ENCODE measurements around the gene NADK.

The NADK gene, protein sequence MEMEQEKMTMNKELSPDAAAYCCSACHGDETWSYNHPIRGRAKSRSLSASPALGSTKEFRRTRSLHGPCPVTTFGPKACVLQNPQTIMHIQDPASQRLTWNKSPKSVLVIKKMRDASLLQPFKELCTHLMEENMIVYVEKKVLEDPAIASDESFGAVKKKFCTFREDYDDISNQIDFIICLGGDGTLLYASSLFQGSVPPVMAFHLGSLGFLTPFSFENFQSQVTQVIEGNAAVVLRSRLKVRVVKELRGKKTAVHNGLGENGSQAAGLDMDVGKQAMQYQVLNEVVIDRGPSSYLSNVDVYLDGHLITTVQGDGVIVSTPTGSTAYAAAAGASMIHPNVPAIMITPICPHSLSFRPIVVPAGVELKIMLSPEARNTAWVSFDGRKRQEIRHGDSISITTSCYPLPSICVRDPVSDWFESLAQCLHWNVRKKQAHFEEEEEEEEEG

DNA sequence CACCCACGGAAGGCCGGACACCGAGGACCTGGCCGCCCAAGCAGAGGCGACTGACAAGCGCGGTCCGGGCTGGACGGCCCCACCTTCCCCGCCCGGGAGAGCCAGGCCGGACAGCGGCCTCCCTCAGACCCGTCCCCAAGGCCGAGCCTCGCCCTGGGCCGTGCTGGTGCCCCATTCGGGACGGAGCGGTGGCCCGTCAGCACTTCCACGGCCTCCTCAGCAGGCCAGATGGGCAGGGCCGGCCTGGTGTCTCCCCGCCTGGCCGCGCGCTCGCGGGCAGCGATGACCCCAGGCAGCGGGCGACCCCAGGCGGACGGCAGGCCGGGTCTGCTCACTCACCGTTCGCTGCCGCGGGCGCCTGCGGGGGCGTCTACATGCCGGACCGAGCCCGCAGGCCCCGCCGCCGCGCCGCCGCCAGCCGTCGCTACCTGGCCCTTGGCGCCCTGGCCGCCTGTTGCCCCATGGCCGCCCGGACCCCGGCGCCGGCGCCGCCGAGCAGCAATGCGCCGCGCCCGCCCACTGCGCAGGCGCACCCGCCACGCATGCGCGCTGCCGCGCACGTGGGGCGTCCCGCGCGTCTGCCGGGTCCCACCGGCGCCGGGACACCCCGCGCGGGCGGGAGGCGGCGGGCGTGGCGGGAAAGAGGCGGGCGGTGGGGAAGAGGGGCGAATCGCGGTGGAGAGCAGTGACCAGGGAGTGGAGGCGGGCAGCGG, at the start of gene NADK:
NADK (minus strand) TSS at position 521 of the 713 bp plus-strand sequence. CDS start 13,064 bp downstream, outside the sequence.
- DNase-seq, result peak; percentile 73

DNA sequence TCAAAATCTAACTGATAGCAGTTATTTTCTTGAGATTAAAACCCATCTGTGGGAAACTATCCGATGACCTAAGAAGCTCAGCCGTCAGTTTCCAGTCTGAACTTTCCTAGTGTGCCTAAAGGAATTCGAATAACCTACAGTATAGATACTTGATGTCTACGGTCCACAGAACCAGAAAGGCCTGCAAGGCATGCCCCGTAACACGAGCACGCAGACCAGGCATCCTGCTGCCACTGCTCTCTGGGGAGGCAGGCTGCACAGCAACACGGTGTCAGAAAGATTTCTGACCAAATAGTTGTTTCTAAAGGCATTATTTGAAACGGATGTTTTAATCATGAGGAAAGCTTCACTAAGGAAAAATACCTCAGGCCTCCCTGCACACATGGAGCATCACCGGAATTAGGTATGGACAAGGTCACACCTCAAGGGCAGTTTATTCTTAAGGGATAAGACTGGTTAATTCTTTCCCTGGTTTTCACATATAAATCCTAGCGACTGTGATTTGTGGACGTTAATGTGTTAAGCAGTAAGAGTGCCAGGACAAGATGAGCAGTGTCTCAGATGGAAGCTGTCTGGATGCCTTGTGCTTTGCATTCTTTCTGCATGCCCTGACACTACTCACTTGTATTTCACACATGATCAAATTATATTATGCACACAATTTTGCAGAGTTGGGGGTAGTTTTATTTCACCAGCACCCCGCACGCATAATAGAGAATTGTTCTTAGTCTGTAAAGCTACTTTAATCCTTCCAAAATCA, 49.0 kb upstream of the NADK start:
- no peak for DNase-seq

DNA sequence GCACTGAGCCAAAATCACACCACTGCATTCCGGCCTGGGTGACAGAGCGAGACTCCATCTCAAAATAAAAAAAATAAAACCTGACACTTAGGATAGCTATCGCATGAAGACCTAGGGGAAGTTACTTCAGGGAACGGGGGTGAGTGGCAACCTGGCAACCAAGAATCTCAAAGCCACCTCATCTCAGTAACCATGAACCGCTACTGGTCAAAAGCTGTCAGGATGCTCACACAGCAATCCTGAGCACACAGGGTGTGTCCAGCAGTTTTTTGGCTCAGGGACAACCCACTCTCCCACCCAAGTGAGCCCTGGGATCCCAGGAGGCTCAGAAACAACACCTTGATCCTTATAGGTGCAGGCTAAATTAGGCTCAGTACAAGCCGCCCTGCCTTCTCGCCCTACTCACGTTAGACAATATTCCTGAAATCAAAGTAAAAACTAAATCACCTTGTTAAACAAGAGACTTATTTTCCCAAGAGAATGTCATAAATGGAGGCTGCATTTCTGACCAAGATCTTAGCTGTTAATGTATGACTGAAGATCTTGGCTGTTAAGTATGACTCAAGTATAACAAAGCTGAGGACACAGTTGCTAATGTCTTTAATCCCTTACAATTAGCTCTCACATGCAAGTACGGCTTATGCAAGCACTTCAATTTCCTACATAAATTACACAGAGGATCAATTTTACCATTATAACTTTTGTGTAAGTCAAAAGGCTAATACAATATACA, 48.3 kb upstream of the NADK start:
- DNase-seq, result no peak

DNA sequence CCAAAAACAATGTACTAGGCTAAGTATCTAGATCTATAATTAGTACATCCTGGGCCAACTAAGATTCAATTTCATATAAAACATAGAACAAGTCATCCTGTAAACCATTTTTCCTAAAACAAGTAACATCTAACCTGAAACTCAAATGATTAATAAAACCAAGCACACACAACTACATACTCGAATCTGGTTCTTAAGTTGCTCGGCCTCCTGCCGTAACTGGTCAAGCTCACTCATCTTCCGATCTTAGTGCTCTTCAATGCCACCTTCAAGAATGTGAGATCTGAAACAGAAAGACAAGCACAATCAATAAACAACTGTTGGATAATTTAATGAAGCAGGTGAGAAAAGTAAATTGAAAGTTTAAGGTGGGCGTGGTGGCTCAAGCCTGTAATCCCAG, 46.9 kb upstream of the NADK start:
- DNase-seq, result no peak

DNA sequence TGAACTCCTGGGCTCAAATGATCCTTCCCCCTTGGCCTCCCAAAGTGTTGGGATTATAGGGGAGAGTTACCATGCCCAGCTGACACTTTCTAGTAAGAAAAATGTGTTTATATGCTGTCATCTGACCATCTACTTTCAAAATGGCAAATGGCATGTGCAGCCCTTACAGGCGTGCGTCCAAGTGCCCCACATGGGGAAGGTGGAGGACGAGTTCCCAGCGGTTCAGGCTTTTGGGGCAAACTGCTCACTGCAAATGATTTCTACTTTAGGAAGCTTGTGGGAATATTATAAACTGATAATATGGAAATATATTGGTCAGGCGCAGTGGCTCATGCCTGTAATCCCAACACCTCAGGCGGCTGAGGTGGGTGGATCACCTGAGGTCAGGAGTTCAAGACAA, 41.5 kb upstream of the NADK start:
- DNase-seq, result no peak

DNA sequence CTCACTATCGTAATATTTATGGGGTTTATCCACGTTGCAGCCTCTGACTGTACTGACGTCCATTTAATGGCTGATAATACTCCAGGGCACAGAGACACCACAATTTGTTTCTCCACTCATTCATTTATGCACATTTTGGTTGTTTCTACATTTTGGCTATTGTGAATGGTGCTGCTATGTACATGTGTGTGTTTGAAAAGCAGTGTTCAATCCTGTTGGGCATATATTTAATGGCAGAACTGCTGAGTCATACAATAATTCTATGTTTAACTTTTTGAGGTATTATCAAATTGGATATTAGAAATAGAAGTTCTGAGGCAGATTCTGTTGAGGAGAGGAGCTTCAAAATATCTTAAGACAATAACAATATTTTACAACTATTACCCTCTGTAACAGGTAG, 39.0 kb upstream of the NADK start:
- DNase-seq, result no peak

DNA sequence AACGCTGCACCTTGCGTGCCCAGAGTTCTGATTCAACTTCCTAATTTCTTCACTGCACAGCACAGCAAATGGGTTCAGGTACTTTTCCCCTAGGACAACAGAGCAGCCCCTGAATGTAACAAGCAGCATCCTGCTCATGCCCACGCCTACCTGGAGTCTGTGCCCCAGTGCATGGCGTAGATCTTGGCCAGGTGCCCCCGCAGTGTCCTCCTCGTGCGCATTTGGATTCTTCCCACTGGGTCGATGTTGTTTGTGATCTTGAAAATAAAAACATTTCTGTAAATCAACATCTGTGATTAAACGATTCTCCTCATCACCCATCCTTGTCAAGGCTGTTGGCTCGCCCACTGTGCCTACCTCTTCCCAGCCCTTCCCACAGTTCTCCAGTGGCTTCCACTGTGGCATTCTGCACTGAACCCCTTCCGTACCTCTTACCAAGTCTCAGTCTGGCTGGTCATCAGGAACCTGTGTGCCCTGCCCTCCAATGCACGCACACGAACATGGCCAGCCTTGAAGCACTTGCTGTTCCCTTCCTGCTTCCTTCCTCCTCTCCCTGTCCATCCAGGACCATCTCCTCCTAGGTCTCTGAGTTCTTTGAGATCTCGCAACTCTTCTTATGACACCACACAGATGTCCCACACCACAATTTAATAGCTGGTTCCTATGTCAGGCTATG, 37.5 kb upstream of the NADK start:
- no peak for DNase-seq

DNA sequence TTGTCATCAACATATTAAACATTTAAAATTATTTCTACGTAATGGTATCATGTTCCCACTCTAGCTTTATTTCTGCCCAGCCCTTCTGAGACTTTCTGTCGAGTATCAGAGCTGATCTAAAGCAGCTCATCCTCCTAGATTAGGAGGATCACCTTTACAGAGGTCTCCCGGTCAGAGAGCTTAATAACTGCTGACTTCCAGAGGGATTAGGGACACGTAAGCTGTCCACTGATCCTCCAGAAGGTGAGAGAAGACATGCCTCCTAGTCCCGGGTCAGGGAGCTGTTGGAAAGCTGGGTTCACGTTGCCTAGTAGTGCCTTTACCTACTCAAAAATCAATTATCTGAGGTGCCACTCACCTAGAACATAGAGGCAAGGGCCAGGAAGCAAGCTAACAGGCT, 31.2 kb upstream of the NADK start:
- DNase-seq, result no peak

DNA sequence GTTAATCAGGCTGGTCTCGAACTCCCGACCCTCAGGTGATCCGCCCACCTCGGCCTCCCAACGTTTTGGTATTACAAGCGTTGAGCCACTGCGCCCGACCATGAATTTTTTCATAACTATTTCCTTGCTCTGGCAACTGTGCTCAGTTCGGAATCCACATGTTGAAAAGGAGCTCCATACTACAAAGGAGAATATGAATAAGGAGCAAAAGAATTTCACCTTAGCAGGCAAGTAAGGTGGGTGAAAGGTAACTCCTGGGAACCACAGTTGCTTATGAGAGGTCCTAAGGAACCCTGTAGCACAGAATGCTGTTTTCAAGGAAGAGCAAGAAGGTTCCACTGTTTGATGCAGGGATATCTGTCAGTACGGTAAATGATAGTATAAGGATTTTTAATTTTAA, 29.9 kb upstream of the NADK start:
- DNase-seq, result no peak

DNA sequence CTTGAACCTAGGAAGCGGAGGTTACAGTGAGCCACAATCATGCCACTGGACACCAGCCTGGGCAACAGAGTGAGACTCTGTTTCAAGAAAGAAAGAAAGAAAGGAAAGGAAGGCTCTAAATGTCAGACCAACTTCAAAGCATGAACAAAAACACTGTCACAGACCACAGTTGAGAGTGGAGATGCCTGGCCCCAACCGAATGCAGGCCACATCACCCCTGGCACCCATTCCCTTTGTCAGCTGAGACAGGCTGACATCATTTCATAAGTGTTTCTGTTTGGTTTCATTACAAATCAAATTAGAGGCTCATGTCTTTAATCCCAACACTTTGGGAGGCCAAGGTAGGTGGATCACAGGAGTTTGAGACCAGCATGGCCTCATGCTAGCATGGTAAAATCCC, 28.6 kb upstream of the NADK start:
- no peak for DNase-seq

DNA sequence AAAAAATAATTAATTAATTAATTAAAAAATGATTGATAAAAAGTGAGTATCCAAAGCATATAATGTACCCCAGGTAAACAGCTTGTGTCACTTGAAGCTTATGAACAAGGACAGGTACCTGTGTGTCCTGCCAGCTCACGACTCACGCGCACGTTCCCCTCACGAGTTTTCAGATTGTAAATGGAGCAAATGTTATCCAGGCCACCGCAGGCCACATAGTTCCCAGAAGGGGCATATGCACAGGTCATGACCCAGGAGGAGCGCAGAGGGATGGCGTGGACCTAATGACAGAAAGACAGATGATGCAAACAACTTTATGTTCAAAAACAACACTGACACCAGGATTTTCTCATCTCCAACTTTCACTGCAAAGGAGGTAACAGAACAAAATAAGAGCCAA, 26.0 kb upstream of the NADK start:
- no peak for DNase-seq

DNA sequence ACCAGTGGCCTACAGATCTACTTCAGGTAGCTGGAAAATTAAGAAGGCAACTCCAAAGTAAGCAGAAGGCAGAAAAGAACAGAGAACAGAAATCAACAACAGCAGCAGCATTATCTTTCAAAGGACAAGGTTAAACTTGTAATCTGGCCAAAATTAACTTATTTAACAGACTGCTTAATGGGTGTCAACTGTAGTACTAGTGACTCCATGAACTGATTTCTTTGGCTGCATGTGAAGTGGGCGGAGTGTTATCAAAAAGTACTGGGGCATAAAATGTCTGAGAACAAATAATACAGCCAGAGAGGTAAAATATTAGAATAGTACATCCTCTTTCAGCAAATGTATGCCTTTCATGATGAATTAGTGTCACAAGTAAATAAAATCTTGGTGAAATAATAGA, 24.6 kb upstream of the NADK start:
- no peak for DNase-seq

DNA sequence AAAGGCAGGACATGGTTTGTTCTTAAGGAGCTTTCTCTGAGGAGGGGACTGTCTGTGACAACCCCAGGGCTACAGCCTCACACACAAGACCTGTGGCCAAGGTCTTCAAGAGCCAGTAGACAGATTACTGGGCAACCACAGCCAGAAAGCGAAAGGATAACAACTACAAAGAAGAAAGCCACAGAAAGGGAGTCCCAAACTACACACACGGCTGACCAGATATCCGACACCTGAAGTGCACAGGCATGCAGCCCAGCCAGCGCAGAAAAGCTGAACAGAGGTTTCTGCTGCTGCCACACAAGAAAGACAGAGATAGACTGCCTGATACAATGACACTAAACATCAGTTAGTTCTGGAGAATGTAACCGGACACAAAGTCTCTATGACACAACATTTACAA, 21.4 kb upstream of the NADK start:
- no peak for DNase-seq

DNA sequence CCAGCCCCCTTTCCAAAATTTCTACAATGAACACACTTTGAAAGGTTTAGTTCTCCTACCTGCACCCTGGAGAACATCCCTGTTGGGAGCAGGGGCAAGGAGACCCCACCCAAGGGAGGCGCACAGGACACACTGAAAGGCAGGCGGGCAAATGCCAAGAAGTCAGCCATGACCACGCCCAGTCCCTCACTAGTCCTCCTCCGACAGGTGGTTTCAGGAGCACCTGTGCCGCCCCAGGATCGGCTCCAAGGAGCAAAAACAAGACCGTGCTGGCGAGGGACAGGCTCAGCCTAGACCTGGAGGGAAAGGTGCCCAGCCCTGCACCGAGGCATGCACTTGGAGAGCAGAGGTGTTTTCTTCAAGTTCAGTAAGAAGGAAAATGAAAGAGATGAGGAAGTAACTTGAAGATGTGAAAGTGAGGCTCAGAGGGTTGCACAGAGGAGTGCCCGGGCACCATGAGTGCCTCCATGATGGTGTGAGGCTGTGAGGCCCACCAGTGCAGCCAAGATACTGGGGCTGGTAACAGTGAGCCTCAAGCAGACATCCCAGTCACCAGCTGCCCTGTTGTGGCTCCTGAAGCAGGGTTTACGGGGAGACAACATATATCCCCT, 19.6 kb upstream of the NADK start:
- no peak for DNase-seq

DNA sequence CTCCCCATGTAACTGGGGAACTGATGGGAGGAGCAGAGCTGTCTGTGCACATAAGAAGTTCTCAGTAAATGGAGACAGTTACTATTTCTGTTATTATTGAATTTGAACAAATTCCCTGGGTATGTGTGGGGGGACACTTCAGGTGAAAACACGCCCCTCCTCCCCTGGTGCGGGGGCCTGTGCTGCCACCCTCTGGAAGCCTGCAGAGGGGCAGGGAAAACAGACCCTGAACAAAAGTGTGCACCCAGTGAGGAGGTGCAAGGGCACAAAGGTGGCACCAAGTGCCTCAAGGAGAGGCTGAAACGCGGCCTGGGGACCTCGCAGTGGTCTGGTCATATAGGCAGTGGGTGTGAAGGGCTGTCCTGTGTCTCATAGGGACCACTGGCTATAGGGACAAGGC, 18.2 kb upstream of the NADK start:
- DNase-seq, result peak; percentile 28

DNA sequence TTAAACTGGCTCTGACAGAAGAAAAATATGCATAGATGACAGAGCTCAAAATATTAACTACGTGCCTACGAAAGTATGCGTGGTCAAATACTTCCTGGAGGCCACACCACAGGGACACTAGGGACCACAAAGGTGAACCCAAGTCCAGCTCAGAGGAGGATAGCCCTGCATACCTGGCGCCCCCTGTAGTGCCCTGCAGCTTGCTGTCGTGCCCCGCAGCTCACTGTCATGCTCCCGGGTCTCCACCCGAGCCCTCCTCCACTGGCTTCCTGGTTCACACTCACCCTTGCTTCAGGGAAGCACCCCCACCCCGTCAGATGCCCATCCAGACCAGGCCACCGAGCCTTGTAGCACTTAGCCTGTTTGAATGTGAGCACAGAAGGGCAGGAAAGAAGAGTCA, 16.7 kb upstream of the NADK start:
- no peak for DNase-seq

DNA sequence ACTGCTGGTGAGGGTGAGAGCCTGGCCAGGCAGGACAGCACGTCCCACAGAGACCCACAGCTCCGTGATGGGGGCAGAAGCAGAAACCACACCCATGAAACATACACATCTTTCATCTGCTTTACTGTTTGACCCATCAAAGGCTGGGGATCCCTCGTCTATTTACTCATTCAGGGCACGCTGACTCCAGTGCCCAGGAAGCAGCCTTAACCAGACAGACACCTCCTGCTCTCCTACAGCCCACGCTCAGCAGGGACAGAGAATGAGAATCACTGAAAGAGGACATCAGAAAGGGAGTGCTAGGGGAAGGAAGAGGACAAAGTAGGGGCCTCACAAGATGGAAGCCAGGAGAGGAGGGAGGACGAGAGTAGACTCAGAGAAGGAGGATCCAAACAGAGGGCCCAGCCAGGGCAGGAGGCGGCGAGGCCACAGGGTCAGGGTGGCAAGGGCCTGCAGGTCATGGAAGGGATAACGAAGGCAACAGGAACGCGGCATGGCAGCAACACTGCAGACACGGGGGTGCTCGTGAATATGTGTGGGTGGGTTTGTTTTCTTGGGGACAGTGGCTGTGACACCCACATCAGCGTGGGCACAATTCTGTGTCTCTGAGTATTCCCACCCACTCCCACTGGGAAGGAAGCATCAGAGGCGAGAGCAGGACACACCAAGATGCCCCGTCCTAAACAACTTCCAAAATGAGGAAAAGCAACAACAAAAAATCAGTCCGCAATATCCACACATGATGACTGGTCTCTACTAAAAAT, 15.4 kb upstream of the NADK start:
- DNase-seq, result no peak

DNA sequence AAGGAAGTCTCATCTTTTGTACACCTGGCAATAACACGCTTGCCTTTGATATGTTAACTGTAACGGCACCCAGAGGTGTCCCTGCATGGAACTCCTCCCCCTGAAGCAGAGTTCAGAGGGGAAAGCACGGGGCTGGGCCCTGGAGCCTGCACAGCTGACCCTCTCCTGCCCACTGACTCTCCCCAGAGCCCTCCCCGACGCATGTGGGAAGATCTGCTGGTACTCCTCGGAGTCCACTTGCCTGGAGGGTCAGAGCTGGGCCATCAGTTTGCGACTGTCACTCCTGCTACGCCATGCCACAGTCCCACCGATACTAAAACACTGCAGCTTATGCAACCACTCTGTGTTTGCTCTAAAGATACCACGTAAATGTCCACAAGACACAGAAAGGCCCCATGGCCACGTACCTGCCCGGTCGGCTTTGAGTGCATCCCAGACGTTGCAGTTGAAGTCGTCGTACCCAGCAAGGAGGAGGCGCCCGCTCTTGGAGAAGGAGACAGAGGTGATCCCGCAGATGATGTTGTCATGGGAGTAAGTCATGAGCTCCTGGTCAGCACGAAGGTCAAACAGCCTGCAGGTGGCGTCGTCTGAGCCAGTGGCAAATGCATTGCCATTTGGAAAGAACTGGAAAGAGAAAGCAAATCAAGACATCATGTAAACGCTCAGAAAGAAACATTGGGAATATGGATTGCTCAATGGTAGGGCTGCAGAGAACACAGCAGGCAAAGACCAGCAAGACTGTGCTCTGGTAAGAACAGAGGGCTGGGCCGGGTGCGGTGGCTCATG, 10.6 kb upstream of the NADK start:
- no peak for DNase-seq

DNA sequence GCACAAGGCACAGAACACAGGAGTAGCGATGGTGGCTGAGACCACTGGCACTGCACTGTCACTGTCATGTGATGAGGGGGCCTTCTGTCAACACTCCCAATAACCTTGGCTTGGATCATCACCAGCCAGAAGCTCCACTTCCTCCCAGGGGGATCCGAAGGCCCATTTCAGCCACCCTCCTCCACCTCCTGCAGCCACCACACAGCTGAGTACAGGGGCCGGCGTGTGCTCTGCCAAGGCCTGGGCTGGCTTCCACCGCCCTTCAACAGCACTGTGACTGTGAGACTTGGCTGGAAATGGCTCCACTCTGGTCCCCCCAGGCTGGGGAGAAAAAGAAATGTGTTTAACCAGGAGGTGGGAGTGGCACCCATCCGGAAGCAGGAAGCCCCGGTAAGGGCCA, 9.9 kb upstream of the NADK start:
- no peak for DNase-seq
